ENCODE data around the gene PRKAR2B. TPM values are rescaled to one million over a fixed set of nuclear protein-coding genes. Genes with fewer than 3 reads are reported as not detected.

Gene PRKAR2B
- total and polyA plus RNA-seq, 2 of the 4 experiments (the other 2 are of a cell fraction) = 3.0 to 3.1 TPM

DNA sequence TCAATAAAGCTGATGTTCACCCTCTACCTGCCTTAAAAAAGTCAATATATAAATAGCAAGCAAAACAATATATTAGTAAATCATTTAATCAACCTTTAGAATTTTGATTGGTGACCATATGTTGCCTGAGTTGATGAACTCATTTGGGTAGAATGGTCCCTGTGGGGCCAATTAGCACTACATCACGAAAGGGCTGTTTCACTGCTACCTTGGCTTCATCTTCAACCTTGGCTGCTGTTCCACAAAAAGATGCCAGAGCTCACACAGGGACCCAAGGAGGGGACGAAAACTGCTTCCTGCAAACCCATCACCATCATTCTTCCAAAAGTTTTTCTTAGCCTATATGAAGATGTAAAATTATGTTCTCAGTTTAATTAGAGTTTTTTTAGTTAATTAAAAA is 88.9 kb downstream of the PRKAR2B start:
- BruUV-seq (replicated peaks) = no TSS peak

More for the DNA sequence above, 88.9 kb downstream of the PRKAR2B start:
- ChIA-PET CTCF (interaction anchor here (1.5 to 2.1 kb wide), 2 partner anchors 10 to 14 kb away, joined by 6 to 8 read pairs; no protein-coding TSS in a partner anchor), POLR2A (ENCODE audit: unreplicated experiment) (no interaction called here)
- no peaks in the 10 kb centered on the region for H4K20me1 ChIP-seq (ENCODE audit: insufficient read depth, low read length)
- in situ Hi-C loops (cut with MboI; ENCODE audit: low sequenced_read_pairs) (no loop called here), intact Hi-C loops (cut with micrococcal nuclease) (loop anchor here (1.0 kb wide), 1 partner anchor 20 kb away; no protein-coding TSS in a partner anchor), dilution Hi-C loops (cut with HindIII; ENCODE audit: low sequenced_read_pairs, unreplicated experiment) (no loop called here)
- no peak overlapping the region for H3K14ac ChIP-seq (replicated peaks; ENCODE audit: low read depth, low read length)
- H2AFZ ChIP-seq (replicated peaks; ENCODE audit: low read length, poor library complexity) = no peak overlapping the region
- no CpG with 5 or more reads among the region's 2 CpGs for WGBS, 2 experiments (ENCODE audit: extremely low coverage in 2 of 2, insufficient read length in 1 of 2)
- no peak overlapping the region for H3K27ac ChIP-seq (ENCODE audit: insufficient read depth, low read length)
- H3K56ac ChIP-seq (ENCODE audit: extremely low read depth, insufficient read depth, low read length) = no peak overlapping the region
- no peak overlapping the region for H4K8ac ChIP-seq (ENCODE audit: low read depth in 2 of 2, low read length in 2 of 2)
- no peak overlapping the region for H3K9ac ChIP-seq (ENCODE audit: low read depth, low read length)
- no peak for ATAC-seq (ENCODE audit: low read depth)
- no peaks in the 10 kb centered on the region for H3K27me3 ChIP-seq (ENCODE audit: control insufficient read depth, insufficient read depth, low read length)
- no peak overlapping the region for H2AK5ac ChIP-seq (ENCODE audit: low read depth, low read length)
- no peak overlapping the region for H2BK5ac ChIP-seq (ENCODE audit: low read depth, low read length, poor library complexity, severe bottlenecking)
- peaks cover under 1% of the 10 kb centered on the region for H3K4me1 ChIP-seq (ENCODE audit: control insufficient read depth, insufficient read depth, low read length)
- no peak overlapping the region for H4K91ac ChIP-seq (ENCODE audit: insufficient read depth, low read depth, low read length)
- H3K18ac ChIP-seq (ENCODE audit: low read depth, low read length) = no peak overlapping the region
- no peak overlapping the region for H3K23ac ChIP-seq (ENCODE audit: low read depth, low read length)
- H3K4me3 ChIP-seq (ENCODE audit: insufficient read depth, low read depth, low read length) = no peak overlapping the region
- no peaks in the 10 kb centered on the region for H3K9me3 ChIP-seq (ENCODE audit: control insufficient read depth, insufficient read depth, low read length)
- H2AK9ac ChIP-seq (replicated peaks; ENCODE audit: low read depth, low read length, poor library complexity) = no peak overlapping the region
- no peak overlapping the region for H4K5ac ChIP-seq (ENCODE audit: low read depth, low read length)
- H3K4me2 ChIP-seq (ENCODE audit: low read depth, low read length) = no peak overlapping the region
- H3K9me1 ChIP-seq (ENCODE audit: insufficient read depth, low read length) = no peaks in the 10 kb centered on the region
- H3K79me1 ChIP-seq (ENCODE audit: low read depth in 1 of 2, low read length in 2 of 2) = no peaks in the 10 kb centered on the region
- no peak overlapping the region for H2BK20ac ChIP-seq (ENCODE audit: low read depth, low read length)
- TF ChIP-seq CHD1 (IDR thresholded peaks at IDR 0.05; ENCODE audit: low read depth, low read length) = no peak
- TF ChIP-seq, protein P1, sequence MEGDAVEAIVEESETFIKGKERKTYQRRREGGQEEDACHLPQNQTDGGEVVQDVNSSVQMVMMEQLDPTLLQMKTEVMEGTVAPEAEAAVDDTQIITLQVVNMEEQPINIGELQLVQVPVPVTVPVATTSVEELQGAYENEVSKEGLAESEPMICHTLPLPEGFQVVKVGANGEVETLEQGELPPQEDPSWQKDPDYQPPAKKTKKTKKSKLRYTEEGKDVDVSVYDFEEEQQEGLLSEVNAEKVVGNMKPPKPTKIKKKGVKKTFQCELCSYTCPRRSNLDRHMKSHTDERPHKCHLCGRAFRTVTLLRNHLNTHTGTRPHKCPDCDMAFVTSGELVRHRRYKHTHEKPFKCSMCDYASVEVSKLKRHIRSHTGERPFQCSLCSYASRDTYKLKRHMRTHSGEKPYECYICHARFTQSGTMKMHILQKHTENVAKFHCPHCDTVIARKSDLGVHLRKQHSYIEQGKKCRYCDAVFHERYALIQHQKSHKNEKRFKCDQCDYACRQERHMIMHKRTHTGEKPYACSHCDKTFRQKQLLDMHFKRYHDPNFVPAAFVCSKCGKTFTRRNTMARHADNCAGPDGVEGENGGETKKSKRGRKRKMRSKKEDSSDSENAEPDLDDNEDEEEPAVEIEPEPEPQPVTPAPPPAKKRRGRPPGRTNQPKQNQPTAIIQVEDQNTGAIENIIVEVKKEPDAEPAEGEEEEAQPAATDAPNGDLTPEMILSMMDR (conservative IDR thresholded peaks at IDR 0.05; ENCODE audit: low read depth, low read length) = no peak
- TF ChIP-seq RCOR1 (IDR thresholded peaks at IDR 0.05; ENCODE audit: insufficient replicate concordance, low read length) = no peak
- H3K36me3 ChIP-seq (ENCODE audit: control insufficient read depth, insufficient read depth, low read length) = 0 out of 2 replicates have a peak, but pooled peaks cover 2% of the 10 kb centered on the region
- DNase-seq = no peak
- H2BK120ac ChIP-seq (ENCODE audit: low read depth, low read length) = no peak overlapping the region
- no peak overlapping the region for H3K4ac ChIP-seq (ENCODE audit: low read depth, low read length)
- H2BK15ac ChIP-seq (ENCODE audit: low read depth, low read length) = no peak overlapping the region

Measured in IMR-90 (cell line).